ENCODE data around the gene ETS1.

The ETS1 gene

DNA sequence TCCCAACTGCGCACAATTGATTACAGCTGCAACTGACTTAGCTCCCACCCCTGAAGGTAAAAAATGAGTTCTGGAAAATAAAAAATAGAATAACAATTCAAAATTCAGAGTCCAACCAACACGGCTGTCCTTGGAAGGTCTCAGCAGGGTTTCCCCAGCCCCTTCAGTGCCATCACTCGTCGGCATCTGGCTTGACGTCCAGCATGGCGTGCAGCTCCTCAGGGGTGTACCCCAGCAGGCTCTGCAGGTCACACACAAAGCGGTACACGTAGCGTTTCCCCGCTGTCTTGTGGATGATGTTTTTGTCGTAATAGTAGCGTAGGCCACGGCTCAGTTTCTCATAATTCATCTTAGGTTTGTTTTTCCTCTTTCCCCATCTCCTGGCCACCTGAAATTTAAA, 125.2 kb downstream of the ETS1 start:
- ChIA-PET POLR2A (ENCODE audit: low non-redundant PET) (no interaction called here), CTCF (no interaction called here)
- TF ChIP-seq, protein P1, sequence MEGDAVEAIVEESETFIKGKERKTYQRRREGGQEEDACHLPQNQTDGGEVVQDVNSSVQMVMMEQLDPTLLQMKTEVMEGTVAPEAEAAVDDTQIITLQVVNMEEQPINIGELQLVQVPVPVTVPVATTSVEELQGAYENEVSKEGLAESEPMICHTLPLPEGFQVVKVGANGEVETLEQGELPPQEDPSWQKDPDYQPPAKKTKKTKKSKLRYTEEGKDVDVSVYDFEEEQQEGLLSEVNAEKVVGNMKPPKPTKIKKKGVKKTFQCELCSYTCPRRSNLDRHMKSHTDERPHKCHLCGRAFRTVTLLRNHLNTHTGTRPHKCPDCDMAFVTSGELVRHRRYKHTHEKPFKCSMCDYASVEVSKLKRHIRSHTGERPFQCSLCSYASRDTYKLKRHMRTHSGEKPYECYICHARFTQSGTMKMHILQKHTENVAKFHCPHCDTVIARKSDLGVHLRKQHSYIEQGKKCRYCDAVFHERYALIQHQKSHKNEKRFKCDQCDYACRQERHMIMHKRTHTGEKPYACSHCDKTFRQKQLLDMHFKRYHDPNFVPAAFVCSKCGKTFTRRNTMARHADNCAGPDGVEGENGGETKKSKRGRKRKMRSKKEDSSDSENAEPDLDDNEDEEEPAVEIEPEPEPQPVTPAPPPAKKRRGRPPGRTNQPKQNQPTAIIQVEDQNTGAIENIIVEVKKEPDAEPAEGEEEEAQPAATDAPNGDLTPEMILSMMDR (conservative IDR thresholded peaks at IDR 0.05; ENCODE audit: low read depth) = no peak
- H3K27ac ChIP-seq = no peak overlapping the region
- no peak for DNase-seq (ENCODE audit: low spot score)

DNA sequence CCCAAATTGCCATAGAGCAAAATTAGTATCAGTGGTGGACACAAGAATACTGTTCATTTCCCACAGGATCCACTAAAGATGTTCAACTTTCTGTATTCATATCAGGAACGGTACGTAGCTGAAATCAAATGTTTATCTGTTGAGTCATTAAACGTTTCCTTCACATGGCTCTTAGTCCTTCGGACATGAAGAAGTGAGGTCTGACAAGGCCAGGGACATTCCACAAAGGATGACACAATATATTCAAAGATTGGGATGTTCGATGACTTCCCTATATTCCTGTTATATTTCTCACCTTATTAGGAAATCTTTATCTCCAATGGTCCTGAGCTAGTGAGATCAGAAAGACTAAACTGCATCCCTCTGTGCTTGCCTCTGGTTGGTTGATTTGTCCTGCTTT, 129.0 kb downstream of the ETS1 start:
- H3K27ac ChIP-seq = no peak overlapping the region
- peak; percentile 23 for DNase-seq (ENCODE audit: low spot score)
- CTCF ChIA-PET = interaction anchor here (0.6 kb wide), 2 partner anchors 26 to 971 kb away, joined by 4 read pairs; no protein-coding TSS in a partner anchor
- POLR2A ChIA-PET (ENCODE audit: low non-redundant PET) = no interaction called here
- TF ChIP-seq, protein P1 (conservative IDR thresholded peaks at IDR 0.05; ENCODE audit: low read depth) = no peak

DNA sequence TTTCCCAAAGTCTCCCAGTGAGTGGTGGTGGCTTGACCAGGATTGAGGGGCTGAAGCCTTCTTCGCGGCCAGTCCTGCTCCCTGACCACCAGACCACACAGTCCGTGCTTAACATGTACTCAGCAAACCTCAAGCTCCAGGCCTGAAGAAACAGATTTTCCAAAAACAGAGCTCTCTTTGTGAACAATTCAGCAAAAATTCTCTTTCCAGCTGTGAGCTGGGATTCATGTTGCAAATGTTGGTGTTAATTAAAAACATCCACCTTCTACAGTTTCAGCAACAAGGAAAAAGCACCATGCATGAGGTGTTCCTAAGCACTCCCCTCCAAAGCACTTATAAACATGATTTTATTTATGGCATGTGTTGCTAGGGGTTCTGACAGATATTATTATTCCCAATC, 129.5 kb downstream of the ETS1 start:
- CTCF ChIA-PET = interaction anchor here (0.6 kb wide), 1 partner anchor 970 kb away, joined by 4 read pairs; no protein-coding TSS in a partner anchor

DNA sequence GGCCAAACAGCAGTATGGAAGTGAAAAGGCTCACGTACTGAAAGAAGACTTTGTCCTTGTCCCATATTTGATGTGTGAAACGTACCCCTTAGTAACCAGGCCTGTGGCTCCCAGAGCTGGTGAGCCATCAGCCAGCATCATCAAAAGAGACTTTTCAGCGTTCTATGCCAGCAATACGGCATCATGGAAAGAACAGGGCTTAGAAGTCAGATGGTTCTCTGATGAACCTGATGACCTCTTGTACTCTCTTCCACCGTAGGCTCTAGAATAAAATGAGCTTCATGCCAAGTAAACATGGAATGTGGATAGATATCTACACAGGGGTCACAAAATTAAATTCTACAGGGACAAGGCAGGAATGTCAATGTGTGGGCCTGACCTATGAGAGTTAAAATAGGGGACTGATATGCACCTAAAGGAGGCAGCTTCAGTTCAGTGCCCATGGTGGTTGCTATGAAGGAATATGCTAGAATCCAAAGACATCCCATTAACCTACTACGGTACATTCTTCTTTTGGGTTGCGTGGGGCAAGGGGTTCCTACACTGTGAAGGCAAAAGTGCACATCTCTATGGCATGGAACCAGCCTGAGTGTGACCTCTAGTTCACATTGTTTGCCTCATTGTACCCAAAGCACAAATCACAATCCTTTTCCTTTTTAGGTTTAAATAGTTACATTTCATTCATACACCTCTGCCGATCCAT, 130.6 kb downstream of the ETS1 start:
- no peak overlapping the region for H3K27ac ChIP-seq
- no peak for DNase-seq (ENCODE audit: low spot score)
- ChIA-PET CTCF (interaction anchor here (0.6 kb wide), 1 partner anchor 609 kb away, joined by 3 read pairs; no protein-coding TSS in a partner anchor), POLR2A (ENCODE audit: low non-redundant PET) (no interaction called here)
- TF ChIP-seq, protein P1 (conservative IDR thresholded peaks at IDR 0.05; ENCODE audit: low read depth) = no peak

More for the DNA sequence above, 129.5 kb downstream of the ETS1 start:
- POLR2A ChIA-PET (ENCODE audit: low non-redundant PET) = no interaction called here
- no peak for DNase-seq (ENCODE audit: low spot score)
- no peak overlapping the region for H3K27ac ChIP-seq
- TF ChIP-seq, protein P1 (conservative IDR thresholded peaks at IDR 0.05; ENCODE audit: low read depth) = no peak

DNA sequence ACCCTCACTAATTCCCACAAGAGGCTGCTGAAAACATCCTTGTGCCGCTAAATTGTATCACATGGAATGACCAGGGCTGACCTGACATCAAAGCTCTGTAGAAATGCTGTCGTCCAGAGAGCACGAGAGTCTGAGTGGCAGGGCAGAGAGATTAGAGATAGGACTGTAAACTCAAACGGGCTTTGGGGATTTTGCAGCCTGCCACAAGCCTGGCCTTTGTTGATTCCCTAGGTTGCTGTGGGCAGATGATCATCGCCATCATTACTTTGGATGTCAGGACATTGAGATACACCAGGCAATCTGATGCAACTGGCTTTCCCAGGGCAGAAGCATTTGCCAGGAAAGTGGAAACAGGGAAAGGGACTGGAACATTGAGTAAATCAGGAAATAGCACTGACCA, 131.6 kb downstream of the ETS1 start:
- CTCF ChIA-PET = interaction anchor here (0.6 kb wide), 2 partner anchors 31 to 165 kb away, joined by 3 to 4 read pairs; no protein-coding TSS in a partner anchor
- TF ChIP-seq, protein P1 (conservative IDR thresholded peaks at IDR 0.05; ENCODE audit: low read depth) = no peak
- no peak overlapping the region for H3K27ac ChIP-seq
- POLR2A ChIA-PET (ENCODE audit: low non-redundant PET) = no interaction called here
- DNase-seq (ENCODE audit: low spot score) = no peak

DNA sequence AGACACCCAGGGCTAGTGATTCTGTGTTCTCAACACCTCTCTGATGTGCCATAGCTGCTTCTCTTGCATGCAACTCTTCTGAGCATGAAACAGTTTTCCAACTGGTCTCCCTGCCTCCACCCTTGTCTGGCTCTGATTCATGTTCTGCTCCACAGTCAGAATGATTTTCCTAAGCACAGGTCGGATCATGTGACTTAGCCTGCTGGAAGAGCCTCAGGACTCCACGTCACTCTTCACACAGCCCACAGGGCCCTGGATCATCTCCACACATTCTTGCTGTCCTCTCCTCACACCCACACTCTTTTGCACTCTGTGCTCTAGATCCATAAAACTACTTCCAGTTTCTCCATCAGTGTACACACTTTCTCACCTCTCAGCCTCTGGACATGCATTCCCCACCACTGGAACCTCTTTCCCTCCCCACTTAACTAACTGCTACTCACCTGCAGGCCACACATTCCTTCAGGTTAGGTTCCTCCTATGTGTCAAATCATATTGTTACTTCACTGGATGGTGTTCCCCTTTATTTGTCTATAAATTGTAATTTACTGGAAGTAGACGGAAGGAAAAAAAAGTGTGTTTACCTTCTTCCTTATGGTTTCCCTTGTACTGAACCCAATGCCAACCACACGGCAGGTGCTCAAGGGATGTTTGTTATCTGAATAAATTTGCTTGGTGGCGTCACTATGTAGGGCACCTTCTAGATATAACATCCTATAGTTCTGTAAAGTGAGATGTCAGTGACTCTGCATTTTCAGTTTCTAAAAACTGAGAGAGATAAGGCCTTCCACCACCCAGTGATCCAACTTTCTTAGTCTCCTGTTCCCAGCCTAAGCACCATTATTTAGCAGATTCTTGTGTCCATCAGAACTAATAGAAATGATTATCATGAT, 133.7 kb downstream of the ETS1 start:
- POLR2A ChIA-PET (ENCODE audit: low non-redundant PET) = no interaction called here
- DNase-seq (ENCODE audit: low spot score) = peak; percentile 75
- CTCF ChIA-PET = no interaction called here
- TF ChIP-seq, protein P1 (conservative IDR thresholded peaks at IDR 0.05; ENCODE audit: low read depth) = no peak
- peak overlapping the region; percentile 46 for H3K27ac ChIP-seq
